Measurements from ENCODE around the gene APLN. TPM values are rescaled to one million over a fixed set of nuclear protein-coding genes. Genes with fewer than 3 reads are reported as not detected.
A peak's percentile ranks its signal among the peaks of the same experiment; 100 is the strongest.

Gene APLN
- total RNA-seq, 4 donors from 2014 or later, result 0.32 to 3.1 (median 0.76) TPM

GRCh38 chrX:129653181-129653970 is 1.4 kb downstream of the APLN start:
- DNase-seq (ENCODE audit: low spot score) (no peak), ATAC-seq (ENCODE audit: low FRiP score) (peak; percentile 24)
- TF ChIP-seq CTCF (IDR thresholded peaks at IDR 0.05), result no peak

- ATAC-seq (ENCODE audit: low FRiP score), result no peak
- no peak for DNase-seq (ENCODE audit: low spot score)
Measured at GRCh38 chrX:129652565-129653169, 2.1 kb downstream of the APLN start.

DNA sequence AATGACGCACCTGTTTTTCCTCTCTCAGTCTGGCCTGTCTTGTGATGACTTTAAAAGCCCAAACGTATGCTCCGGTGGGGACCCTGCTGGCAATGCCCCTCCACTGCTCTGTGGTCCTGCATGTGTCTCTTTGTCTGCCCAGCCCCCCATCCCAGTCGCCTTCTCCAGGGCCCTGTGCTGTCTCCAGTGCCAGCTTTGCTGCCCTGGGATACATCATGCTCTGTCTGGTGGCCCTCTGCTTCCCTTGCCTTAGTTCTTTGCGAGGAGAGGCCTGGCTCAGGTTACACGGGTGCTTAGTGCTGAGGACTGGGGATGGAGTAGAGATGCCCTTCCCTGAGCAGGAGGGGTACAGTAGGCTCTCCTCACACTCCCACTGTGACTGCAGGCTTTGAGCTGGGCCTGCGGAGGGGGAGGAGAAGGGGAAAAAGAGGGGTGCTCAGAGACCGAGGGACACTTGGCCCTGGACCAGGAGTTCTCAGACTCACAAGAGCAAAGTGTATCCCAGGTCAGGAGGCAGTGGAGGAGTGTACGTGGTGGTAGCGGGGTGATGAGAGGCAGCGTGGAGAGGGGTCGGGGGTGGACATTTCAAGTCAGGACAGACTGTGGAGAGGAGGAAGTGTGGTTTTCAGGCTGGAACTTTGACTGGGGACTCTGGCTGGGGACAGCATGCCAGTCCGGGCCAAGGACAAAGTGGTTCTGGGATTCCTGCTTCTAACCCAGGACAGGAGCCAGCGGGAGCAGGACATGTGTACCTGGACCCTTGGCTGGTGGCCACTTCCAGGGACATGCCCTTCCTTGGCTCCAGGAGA is 2.8 kb downstream of the APLN start:
- TF ChIP-seq CTCF (IDR thresholded peaks at IDR 0.05), result no peak
- DNase-seq (ENCODE audit: low spot score) (no peak), ATAC-seq (ENCODE audit: low FRiP score) (no peak)

More at GRCh38 chrX:129652565-129653169, 2.1 kb downstream of the APLN start:
- TF ChIP-seq CTCF (IDR thresholded peaks at IDR 0.05), result no peak

DNA sequence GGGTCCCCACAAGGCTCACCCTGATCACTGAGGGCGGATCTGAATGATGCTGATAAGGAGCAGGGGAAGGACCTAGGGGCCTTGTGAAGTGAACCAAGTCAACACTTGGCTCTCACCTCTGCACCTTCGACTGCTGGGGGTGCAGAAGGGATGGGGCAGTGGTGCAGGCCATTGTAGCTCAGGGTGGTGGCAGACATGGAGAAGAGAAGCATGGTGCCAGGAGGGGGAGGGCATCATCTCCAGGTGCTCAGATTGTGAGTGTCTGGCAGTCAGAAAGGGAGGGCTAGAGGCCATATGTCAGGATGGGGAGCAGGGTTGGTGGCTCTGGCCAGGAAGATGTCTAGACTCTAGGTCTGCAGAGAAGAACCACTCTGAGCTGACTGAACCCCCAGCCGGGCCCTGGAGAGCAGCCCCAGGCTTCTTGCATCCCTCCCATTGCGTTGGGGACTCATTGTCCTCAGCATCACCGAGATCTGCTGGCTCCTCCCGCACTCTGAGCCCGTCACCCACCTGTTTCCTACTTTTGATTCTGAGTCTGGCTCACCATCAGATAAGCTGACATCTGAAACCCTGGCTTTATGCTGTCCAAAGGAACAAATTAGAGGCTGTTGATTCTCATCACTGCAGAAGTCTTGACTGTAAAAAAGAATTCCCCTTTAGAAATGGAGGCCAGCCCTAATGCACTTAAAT is 3.8 kb downstream of the APLN start:
- DNase-seq (ENCODE audit: low spot score) (no peak), ATAC-seq (ENCODE audit: low FRiP score) (no peak)
- no peak for TF ChIP-seq CTCF (IDR thresholded peaks at IDR 0.05)

DNA sequence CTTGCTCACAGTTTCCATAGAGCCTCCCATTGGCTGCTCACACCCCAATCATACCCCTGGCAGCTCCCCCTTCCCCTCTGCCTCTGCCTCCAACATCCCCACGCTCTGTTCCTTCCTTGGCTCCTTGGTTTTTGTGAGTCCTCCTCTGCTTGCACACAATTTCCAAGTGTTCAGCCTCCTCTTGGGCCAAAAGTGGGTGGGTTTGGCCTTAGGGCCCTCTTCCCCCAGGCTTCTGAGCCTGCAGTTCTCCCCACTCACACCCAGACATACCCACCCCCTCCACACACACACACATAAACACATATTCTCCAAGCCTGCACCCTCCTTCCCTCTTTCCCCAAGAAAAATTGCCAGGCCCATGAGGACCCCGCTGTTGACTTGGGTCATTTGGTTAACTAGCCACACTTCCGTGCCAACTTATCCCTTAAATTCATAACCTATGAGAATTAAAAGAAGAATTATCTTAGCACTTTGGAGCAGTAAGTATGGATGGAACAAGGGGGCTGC is 4.5 kb downstream of the APLN start:
- no peak for TF ChIP-seq CTCF (IDR thresholded peaks at IDR 0.05)
- DNase-seq (ENCODE audit: low spot score), result no peak
- ATAC-seq (ENCODE audit: low FRiP score), result no peak
